Posterior cingulate gyrus (tissue), 11 donors: ENCODE results near the gene ZDHHC14.

ENCODE experiments used
- DNase-seq, 10 donors: peaks; one replicate each; pipeline versions ENCODE4 v3.0.0 to v3.0.0-alpha.2; 2020 to 2021; ENCODE audit warnings: mixed read lengths in 3 of 10
- intact Hi-C: fragments of 100-400 bp; cut with DNase I; formaldehyde crosslinking; loops from one replicate; pipeline ENCODE4 v1.15.1; 2023

The ZDHHC14 gene

GRCh38 chr6:157525918-157526425, 145.0 kb downstream of the ZDHHC14 start:
- intact Hi-C loops: no loop called here
- DNase-seq: no peak

GRCh38 chr6:157527471-157527907, 146.5 kb downstream of the ZDHHC14 start:
- DNase-seq: no peak
- intact Hi-C loops: no loop called here

- intact Hi-C loops: no loop called here
- no peak for DNase-seq
Observed at GRCh38 chr6:157528931-157529653, 148.1 kb downstream of the ZDHHC14 start.

GRCh38 chr6:157529654-157530039, 148.7 kb downstream of the ZDHHC14 start:
- DNase-seq: no peak
- intact Hi-C loops: no loop called here

GRCh38 chr6:157530126-157530525, 149.1 kb downstream of the ZDHHC14 start:
- intact Hi-C loops: no loop called here
- DNase-seq: no peak

- no peak for DNase-seq
- intact Hi-C loops: no loop called here
Observed at GRCh38 chr6:157530724-157531168, 149.8 kb downstream of the ZDHHC14 start.

GRCh38 chr6:157531169-157531985, 150.4 kb downstream of the ZDHHC14 start:
- intact Hi-C loops: no loop called here
- no peak for DNase-seq

- intact Hi-C loops: no loop called here
Observed at GRCh38 chr6:157531986-157532365, 151.0 kb downstream of the ZDHHC14 start.

GRCh38 chr6:157533048-157533871, 152.3 kb downstream of the ZDHHC14 start:
- intact Hi-C loops: no loop called here

More at GRCh38 chr6:157531986-157532365, 151.0 kb downstream of the ZDHHC14 start:
- no peak for DNase-seq

GRCh38 chr6:157534134-157534871, 153.3 kb downstream of the ZDHHC14 start:
- intact Hi-C loops: no loop called here
- DNase-seq: no peak

More at GRCh38 chr6:157533048-157533871, 152.3 kb downstream of the ZDHHC14 start:
- DNase-seq: no peak

- intact Hi-C loops: no loop called here
- DNase-seq: no peak
Observed at GRCh38 chr6:157534977-157535339, 154.0 kb downstream of the ZDHHC14 start.

GRCh38 chr6:157535340-157536222, 154.6 kb downstream of the ZDHHC14 start:
- intact Hi-C loops: no loop called here

GRCh38 chr6:157536223-157536545, 155.2 kb downstream of the ZDHHC14 start:
- intact Hi-C loops: no loop called here
- no peak for DNase-seq

More at GRCh38 chr6:157535340-157536222, 154.6 kb downstream of the ZDHHC14 start:
- no peak for DNase-seq

- intact Hi-C loops: no loop called here
- peak in 1 of 10 donors; percentile 27 for DNase-seq
Observed at GRCh38 chr6:157537556-157537955, 156.6 kb downstream of the ZDHHC14 start.

- DNase-seq: no peak
- intact Hi-C loops: no loop called here
Observed at GRCh38 chr6:157538168-157538567, 157.2 kb downstream of the ZDHHC14 start.

- intact Hi-C loops: no loop called here
- DNase-seq: no peak
Observed at GRCh38 chr6:157538698-157539097, 157.7 kb downstream of the ZDHHC14 start.

GRCh38 chr6:157539421-157539822, 158.4 kb downstream of the ZDHHC14 start:
- no peak for DNase-seq
- intact Hi-C loops: no loop called here

- peak in 1 of 10 donors; percentile 73 for DNase-seq
Observed at GRCh38 chr6:157539900-157540752, 159.1 kb downstream of the ZDHHC14 start.

More at GRCh38 chr6:157539900-157540752, 159.1 kb downstream of the ZDHHC14 start:
- intact Hi-C loops: no loop called here
